Panc1 (cell line): ENCODE data around the gene PRH2.

Experiments used
- CTCF ChIP-seq: fragments of 450-650 bp; IDR thresholded peaks from 2 replicates; pipeline ENCODE4 v1.5.1; 2017; ENCODE audit warnings: mild to moderate bottlenecking
- POLR2AphosphoS5 ChIP-seq: IDR thresholded peaks from 2 replicates; pipeline ENCODE4 v1.6.1; 2012; ENCODE audit warnings: mild to moderate bottlenecking, low read depth, low read length, moderate library complexity
- REST ChIP-seq, 2 experiments: IDR thresholded peaks; 2 replicates each; pipeline ENCODE4 v1.6.1; 2011 to 2012; ENCODE audit warnings: low read depth in 2 of 2, control low read depth in 1 of 2, low read length in 1 of 2, mild to moderate bottlenecking in 1 of 2, moderate library complexity in 1 of 2; ENCODE audit not compliant: insufficient read depth in 1 of 2
- SIN3A ChIP-seq: IDR thresholded peaks from 2 replicates; pipeline ENCODE4 v1.6.1; 2012; ENCODE audit warnings: low read depth, mild to moderate bottlenecking, low read length, moderate library complexity, borderline replicate concordance; ENCODE audit not compliant: insufficient read depth
- TCF7L2 ChIP-seq: IDR thresholded peaks from 2 replicates; pipeline ENCODE4 v1.6.1; 2011; ENCODE audit warnings: mild to moderate bottlenecking, low read depth, low read length, inconsistent platforms

GRCh38 chr12:10928746-10929286 lies at the start of gene PRH2:
- TF ChIP-seq CTCF (no peak), REST (IDR thresholded peaks at IDR 0.05; ENCODE audit: insufficient read depth in 1 of 2, low read depth in 2 of 2, low read length in 1 of 2) (no peak), POLR2AphosphoS5 (no peak), SIN3A (no peak), TCF7L2 (no peak)
